Measurements from ENCODE around the gene ARHGAP28. TPM values are rescaled to one million over a fixed set of nuclear protein-coding genes. Genes with fewer than 3 reads are reported as not detected.

Gene ARHGAP28
- total RNA-seq, 1 donor from 2014 or later = 350 TPM

DNA sequence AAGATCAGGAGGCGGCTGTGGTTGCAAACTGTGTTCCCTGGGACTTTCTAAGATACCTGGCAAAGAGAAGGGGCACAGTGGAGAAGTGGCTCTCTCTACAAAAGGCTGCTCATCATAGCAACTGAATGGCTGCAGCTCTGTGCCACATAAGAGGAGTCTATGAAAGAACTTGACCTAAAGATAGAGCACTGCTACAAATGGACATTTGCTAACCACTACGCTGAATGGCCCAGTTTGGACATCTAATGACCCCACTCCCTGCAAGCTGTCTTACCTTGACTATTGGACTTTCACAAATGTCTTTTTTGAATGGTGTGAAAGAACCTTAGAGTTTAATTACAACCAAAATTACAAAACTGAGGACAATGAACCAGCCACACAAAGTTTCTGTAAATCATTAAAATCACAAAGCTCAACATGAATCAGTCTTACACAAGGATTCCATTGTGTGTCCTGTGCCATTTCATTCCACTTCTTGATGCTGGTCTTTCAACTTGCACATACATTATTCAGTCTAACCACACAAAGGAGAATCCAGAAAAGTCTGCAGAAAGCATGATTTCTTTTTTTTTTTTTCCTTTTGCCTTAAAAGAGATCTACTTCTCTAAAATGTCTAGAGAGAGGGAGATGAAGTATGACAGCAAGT is 234.1 kb downstream of the ARHGAP28 start:
- H3K9me3 Mint-ChIP-seq (ENCODE audit: unreplicated experiment) = no peaks in the 10 kb centered on the region
- H3K36me3 Mint-ChIP-seq (ENCODE audit: low read depth, unreplicated experiment) = no peaks in the 10 kb centered on the region
- TF ChIP-seq, protein P1, sequence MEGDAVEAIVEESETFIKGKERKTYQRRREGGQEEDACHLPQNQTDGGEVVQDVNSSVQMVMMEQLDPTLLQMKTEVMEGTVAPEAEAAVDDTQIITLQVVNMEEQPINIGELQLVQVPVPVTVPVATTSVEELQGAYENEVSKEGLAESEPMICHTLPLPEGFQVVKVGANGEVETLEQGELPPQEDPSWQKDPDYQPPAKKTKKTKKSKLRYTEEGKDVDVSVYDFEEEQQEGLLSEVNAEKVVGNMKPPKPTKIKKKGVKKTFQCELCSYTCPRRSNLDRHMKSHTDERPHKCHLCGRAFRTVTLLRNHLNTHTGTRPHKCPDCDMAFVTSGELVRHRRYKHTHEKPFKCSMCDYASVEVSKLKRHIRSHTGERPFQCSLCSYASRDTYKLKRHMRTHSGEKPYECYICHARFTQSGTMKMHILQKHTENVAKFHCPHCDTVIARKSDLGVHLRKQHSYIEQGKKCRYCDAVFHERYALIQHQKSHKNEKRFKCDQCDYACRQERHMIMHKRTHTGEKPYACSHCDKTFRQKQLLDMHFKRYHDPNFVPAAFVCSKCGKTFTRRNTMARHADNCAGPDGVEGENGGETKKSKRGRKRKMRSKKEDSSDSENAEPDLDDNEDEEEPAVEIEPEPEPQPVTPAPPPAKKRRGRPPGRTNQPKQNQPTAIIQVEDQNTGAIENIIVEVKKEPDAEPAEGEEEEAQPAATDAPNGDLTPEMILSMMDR (IDR thresholded peaks at IDR 0.05; ENCODE audit: unreplicated experiment) = no peak
- H3K27me3 Mint-ChIP-seq (ENCODE audit: unreplicated experiment) = no peaks in the 10 kb centered on the region
- no peak overlapping the region for H3K27ac Mint-ChIP-seq (ENCODE audit: unreplicated experiment)
- H3K4me3 Mint-ChIP-seq (ENCODE audit: unreplicated experiment) = no peak overlapping the region
- peaks cover 9% of the 10 kb centered on the region for H3K4me1 Mint-ChIP-seq (ENCODE audit: unreplicated experiment)
- no peak for DNase-seq (ENCODE audit: low spot score)

Measured in endothelial cell (in vitro differentiated cells).